GM21367 (cell line): ENCODE measurements around the gene DNAJC17.

ENCODE experiments used
- ATAC-seq: cut with Tn5 transposase; IDR thresholded peaks from one replicate; pipeline ENCODE4 v1.9.1; 2021; ENCODE audit not compliant: unreplicated experiment

DNAJC17 gene

GRCh38 chr15:40767838-40768500 lies 39.3 kb downstream of the DNAJC17 start:
- ATAC-seq, result no peak

DNA sequence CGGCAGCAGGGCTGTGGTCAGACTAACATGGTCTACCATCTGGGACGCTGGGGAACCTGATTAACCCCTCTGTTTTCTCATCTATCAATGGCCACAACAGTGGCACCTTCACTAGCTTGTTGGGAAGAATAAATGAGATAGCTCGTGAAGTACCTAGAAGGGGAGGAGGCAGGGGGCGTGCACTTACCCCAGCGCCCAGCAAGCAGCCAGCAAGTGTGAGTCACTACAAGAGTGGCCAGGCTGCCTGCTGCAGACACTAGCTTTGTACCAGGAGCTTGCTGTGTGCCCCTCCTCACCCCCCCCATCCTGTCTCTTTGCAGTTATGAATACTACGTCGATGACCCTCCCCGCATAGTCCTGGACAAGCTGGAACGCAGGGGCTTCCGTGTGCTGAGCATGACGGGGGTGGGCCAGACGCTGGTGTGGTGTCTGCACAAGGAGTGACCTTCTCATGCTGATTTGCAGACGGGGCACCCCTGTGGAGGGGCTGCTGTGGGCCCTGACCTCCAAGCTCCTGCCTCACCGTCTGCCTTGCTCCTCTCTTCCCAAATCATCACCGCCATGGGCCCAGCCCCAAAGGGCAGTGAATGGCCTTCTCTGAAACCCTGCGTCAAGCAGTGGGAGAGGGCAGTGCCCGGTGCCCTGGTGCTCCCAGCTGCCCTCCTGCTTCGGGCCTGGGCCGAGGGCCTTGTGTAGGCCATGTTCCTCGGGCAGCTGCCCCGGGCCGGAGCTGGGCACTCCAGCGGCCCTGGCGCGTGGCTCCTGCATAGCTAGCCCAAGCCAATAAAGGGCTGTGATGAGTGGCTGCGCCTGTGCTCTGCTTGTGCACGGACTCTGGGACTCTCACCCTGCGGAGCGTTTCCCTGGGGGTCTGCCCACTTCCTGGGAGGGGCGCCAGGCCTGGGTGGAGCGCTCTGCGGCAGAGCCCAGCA lies 40.1 kb downstream of the DNAJC17 start:
- ATAC-seq, result no peak

DNA sequence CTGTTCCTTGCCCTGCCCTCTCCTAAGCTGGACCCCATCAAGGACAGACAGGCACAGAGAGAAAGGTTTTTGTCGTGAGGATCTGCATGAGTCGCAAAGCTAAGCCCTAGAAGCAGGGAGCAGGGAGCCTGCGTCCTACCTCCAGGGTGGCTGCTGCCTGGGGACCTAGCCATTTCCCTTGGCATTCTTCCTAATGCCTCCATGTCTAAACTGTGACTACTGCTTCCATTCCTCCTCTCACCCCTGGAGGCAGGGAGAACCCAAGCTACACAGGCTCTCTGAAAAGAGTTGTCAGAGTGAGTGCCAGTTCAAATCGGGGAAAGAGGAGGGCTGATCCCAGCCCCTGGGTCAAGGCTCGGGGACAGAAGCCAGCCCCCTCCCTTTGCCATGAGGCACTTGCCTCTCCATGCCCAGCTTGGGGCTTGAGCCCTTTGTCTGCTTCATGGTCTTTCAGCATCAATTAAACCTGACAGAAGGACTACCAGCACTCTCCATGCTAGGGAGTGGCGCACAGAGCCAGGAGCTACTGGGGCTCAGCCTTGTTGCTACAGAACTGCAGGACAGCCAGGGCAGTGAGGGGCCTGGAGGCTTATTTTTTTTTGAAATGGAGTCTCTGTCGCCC lies 41.0 kb downstream of the DNAJC17 start:
- no peak for ATAC-seq

DNA sequence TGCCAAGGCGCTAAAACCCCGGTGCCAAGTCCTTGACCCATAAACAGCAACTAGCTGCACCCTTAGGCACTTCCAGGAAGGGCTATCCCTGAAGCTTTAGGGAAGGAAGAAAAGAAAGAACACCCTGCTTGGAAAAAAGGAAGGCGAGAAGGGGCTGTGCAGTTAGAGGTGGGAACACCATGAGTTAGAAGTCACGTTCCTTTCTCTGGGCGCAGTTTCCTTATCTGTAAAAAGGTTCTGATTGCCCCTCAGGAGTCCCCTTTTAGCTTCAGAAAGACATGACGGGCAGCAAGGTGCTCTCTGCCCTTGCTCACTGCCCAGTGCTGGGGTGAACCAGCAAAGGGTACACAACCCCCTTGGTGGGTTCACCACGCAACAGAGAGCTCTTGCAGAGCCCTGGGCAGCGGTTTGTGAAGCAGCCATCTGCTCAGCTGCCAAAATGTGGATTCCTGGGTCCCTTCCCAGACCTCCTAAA lies 42.6 kb downstream of the DNAJC17 start:
- ATAC-seq, result no peak

GRCh38 chr15:40763801-40764628 lies 43.3 kb downstream of the DNAJC17 start, which contains the start of gene GCHFR:
Gene GCHFR, plus strand, starts transcription at chr15:40764068. Its CDS starts 113 bp downstream, at chr15:40764181.
- peak; percentile 49 for ATAC-seq

GRCh38 chr15:40762919-40763800 lies 44.1 kb downstream of the DNAJC17 start:
- ATAC-seq, result no peak

GRCh38 chr15:40759961-40760360 lies 47.3 kb downstream of the DNAJC17 start:
- ATAC-seq, result no peak

DNA sequence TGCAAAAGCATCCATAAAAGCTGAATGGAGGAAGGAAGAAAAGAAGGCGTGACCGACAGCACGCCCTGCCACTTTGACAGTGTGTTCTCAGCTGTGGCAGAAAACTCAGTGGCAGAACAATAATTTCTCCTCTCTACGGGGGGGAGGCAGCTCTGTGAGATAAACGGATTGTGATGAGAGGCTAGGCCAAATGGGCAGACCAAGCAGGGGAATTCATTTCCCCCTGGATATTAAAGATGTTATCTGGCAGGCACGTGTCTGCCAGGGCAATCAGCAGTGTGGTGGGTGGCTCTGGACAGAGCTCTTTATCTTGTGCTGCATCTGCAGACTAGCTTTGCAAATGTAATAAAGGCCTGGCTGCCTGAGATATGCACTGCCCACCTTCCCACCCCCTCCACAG lies 50.3 kb downstream of the DNAJC17 start:
- no peak for ATAC-seq

DNA sequence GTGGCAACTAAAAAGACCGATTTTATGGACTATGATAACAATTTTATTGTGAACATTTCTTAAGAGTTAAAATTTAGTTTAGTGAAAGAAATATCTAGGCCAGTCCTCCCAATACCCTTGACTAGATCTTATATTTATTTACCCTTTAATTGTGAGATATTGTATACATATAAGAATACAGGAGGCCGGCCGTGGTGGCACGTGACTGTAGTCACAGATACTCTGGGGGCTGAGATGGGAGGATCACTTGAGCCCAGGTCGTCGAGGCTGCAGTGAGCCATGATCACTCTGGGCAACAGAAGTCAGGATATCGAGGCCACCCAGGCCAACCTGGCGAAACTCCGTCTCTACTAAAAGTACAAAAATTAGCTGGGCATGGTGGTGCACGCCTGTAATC lies 51.5 kb downstream of the DNAJC17 start:
- no peak for ATAC-seq

GRCh38 chr15:40754883-40755811 lies 52.1 kb downstream of the DNAJC17 start, which contains the start of gene RMDN3:
Gene RMDN3, minus strand, starts transcription at chr15:40755254. Its CDS starts 471 bp downstream, at chr15:40754783.
- peak; percentile 79 for ATAC-seq

- ATAC-seq, result no peak
Measured at GRCh38 chr15:40754574-40754882, 52.7 kb downstream of the DNAJC17 start.

GRCh38 chr15:40751745-40752144 lies 55.5 kb downstream of the DNAJC17 start:
- ATAC-seq, result no peak

DNA sequence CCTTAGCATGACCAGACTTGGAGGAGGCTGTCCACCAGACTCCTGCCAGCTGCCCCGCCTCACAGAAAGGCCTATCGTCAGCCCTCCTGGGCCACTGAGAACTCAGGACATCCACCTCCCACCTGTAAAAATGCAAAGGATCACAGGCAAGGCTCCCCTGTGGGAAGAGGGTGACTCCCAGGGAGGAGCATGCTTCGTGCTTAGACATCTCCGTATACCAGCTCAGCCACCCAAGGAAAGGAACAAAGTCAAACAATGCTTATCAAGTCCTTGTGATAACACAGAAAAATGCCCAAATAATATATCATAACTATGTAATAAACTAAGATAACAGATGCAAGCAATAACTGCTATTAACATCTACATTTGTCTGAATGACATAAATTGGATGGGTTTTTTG lies 56.4 kb downstream of the DNAJC17 start:
- no peak for ATAC-seq

DNA sequence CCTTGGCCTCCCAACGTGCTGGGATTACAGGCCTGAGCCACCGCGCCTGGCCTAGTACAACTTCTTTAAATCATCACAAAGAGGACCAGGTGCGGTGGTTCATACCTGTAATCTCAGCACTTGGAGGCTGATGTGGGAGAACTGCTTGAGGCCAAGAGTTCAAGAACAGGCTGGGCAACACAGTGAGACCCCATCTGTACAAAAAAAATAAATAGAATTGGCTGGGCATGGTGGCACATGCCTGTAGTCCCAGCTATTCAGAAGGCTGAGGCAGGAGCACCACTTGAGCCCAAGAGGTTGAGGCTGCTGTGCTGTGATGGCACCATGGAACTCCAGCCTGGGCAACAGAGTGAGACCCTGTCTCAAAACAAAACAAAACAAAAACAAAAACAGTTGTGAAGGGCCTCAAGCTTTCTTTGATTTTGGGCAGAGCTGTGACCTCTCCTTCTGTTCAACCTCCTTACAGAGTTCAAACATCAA lies 58.1 kb downstream of the DNAJC17 start:
- ATAC-seq, result no peak

DNA sequence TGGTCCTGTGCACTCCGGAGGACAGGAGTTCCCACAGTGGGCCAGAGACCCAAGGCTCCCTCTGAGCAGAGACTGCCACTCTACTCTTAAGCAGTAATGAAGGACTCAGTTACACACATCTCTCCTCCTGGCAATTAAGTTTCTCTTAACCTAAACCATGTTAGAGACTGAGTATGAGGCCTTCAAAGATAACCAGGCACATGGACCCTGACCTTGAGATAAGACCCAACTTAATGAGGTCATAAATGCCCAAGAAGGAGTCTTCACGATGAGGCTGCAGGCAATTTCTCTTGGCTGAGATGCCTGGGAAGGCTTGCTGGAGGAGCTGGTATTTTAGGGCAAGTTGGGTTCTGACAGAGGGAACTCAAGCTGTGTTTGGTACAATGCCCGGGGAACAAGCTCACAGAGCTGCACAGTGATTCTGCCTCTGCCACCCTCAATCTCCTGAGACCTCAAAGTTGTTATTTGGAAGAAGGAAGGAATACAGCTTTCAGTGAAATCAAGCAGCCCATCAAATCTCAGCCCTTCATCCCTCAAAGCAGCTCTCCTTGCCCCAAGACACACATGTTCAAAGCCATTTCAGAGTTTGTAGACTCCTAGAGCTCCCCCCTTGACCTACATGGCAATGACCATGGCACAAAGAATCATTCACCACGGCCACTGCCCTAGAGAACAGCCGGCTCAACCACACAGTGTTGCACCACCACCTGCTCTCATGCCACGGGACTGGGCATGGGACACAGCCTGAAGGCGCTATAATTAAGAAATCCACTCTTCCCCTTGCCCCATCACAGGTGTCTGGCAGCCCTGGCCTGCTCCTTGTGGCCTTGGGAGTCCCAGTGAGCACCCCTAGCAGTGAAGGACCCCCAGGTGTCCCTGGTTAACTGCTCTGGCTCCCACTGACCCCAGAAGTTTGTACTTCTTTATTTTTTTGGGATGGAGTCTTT lies 59.3 kb downstream of the DNAJC17 start:
- no peak for ATAC-seq

DNA sequence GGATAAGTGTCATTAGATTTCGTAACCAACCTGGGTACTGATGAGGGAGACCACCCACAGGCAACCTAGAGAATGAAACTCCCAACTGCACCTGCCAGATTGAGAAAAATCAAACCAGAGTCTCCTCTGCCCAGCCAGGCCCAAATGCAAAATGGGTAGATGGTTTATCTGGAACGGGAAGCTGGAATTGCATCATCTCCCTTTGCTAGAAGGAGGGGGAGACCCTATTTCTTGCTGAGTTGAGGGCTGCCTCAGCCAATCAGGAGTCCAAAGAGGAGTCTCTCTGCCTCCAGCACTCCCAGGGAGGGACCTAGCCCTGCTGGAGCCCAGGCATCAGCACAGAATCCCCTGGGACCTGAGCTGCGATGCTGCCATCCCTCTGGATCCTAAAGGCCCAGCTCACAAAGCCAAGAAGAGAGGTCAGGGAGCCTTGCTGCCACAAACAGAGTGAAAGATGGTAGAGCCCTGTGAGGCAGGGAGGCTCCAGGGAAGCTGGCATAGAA lies 60.3 kb downstream of the DNAJC17 start:
- ATAC-seq, result no peak

DNA sequence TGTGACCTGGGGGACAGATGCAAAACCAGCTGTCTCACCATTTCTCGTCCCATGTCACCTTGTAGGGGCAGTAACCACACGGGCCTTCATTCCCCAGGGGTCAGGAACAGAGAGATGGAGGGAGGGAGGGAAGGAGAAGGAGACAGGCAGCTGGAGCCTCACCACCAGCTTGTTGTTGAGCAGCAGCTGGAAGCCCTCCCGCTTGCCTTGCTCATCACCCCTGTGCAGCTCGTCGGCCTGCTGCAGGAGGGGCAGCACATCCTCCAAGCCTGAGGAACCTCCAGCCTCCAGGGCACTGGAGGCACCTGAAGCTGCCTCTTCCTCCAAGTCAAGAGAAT lies 62.5 kb downstream of the DNAJC17 start:
- ATAC-seq, result no peak
